Activated CD4-positive, alpha-beta T cell treated with anti-CD3 and anti-CD28 coated beads, Interleukin-2, amount 50 U/mL, for 16 hours (primary cell): Measurements from ENCODE around the gene OR51I1.

Experiments used
- DNase-seq: peaks from one replicate; pipeline ENCODE4 v3.0.0-alpha.2; 2020

The OR51I1 gene, protein sequence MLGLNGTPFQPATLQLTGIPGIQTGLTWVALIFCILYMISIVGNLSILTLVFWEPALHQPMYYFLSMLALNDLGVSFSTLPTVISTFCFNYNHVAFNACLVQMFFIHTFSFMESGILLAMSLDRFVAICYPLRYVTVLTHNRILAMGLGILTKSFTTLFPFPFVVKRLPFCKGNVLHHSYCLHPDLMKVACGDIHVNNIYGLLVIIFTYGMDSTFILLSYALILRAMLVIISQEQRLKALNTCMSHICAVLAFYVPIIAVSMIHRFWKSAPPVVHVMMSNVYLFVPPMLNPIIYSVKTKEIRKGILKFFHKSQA

DNA sequence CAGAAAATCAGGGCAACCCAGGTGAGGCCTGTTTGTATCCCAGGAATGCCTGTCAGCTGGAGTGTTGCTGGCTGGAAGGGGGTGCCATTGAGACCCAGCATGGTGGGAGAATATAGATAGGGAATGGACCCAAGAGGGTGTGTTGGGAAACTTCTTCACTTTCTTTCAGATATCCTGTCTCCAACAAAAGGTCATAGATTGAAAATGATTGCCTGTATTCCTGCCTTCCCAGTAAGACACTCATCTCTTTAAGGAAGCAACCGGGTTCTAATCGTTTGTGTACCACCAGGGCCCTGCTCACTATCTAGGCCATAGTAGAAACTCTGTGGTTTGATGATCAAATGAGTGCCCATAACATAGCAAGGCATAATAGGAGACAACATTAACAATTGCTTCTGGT is at the start of gene OR51I1:
Gene OR51I1, minus strand, starts transcription at position 101 of the 400 bp plus-strand sequence. Its CDS starts 0 bp downstream, at position 101.
- DNase-seq = no peak

DNA sequence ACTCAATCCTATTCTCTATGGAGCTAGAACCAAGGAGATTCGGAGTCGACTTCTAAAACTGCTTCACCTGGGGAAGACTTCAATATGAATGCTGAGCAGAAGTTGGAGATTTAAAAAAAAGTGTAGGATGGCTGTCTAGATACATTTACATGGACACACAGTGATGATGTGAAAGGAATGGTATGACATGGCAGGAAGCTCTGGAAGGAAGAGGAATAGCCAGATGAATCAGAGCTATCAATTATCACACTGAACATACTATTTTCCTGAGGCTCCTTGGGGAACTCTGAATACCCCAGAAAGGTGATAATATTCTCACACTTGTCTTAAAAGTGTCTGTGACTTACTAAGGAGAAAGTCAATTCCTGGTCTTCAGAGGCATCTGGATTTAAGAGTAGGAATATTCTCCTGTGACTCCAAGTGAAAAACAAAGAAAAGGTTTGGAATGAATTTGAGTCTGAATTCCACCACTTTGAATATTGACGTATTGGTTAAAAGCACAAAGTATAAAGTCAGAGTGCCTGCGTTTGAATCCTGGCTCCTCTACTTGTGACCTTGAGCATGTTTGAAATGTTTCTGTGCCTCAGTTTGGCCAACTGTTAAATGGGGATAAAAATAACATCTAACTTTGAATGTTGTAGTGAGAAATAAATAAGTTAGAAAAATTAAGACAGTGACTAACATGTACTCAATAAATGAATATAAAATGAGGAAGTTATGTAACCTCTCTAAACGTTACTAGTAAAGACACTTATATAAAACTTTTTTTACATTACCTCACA is 48.5 kb upstream of the OR51I1 start:
- DNase-seq = no peak

DNA sequence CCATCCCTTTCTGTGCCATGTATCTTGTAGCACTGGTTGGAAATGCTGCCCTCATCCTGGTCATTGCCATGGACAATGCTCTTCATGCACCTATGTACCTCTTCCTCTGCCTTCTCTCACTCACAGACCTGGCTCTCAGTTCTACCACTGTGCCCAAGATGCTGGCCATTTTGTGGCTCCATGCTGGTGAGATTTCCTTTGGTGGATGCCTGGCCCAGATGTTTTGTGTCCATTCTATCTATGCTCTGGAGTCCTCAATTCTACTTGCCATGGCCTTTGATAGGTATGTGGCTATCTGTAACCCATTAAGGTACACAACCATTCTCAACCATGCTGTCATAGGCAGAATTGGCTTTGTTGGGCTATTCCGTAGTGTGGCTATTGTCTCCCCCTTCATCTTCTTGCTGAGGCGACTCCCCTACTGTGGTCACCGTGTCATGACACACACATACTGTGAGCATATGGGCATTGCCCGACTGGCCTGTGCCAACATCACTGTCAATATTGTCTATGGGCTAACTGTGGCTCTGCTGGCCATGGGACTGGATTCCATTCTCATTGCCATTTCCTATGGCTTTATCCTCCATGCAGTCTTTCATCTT is 47.6 kb upstream of the OR51I1 start:
- no peak for DNase-seq

DNA sequence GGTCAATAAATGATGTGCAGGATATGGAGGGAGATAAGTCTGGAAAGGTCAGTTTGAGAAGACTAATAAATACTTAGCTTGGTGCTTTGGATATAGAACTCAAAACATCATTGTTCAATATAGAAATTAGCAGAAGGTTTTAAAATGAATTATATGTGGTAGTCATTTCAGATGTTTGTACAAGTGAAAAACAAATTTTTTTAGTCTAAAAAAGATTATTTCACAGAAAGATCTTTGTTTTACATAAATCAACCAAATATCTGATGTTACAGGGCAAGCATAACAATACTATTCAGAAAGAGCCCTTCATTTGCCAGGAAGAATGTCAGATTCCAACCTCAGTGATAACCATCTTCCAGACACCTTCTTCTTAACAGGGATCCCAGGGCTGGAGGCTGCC is 47.1 kb upstream of the OR51I1 start, which contains the start of gene OR52D1:
Gene OR52D1, plus strand, starts transcription at position 301 of the 400 bp plus-strand sequence. Its CDS starts 22 bp downstream, at position 323.
- DNase-seq = no peak

DNA sequence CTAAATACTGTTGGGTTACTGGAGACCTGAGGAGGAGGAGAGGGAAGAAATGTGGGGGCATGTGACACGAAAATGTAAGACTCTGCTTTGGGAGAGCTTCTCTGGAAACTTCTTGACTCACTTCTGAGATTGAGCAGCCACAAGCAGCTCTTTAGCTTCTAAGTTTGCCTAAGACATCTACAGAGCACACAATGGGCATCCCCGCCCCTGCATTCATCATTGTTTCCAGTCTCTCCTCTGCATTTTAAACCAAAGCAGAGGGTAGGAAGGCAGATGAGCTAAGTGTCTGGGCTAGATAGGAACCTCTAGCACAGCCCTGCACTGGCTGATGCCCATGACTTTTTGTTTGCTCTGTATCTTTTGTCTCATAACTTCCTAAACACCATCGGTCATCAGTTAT is 45.1 kb upstream of the OR51I1 start:
- no peak for DNase-seq

DNA sequence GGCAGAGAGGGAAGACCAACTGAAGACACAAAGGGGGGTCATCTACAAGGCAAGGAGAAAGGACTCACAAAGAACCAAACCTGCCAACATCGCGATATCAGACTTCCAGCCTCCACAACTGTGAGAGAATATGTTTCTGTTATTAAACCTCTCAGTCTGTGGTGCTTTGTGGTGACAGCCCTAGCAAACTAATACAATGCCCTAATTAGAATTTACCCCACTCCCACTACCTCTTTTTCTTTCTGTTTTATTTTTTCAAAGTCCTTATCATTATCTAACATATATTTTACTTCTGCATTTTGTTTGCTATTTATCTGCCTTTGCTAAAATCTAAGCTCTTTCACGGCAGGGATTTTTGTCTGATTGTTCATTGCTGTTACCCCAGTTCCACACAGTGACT is 44.7 kb upstream of the OR51I1 start:
- no peak for DNase-seq

DNA sequence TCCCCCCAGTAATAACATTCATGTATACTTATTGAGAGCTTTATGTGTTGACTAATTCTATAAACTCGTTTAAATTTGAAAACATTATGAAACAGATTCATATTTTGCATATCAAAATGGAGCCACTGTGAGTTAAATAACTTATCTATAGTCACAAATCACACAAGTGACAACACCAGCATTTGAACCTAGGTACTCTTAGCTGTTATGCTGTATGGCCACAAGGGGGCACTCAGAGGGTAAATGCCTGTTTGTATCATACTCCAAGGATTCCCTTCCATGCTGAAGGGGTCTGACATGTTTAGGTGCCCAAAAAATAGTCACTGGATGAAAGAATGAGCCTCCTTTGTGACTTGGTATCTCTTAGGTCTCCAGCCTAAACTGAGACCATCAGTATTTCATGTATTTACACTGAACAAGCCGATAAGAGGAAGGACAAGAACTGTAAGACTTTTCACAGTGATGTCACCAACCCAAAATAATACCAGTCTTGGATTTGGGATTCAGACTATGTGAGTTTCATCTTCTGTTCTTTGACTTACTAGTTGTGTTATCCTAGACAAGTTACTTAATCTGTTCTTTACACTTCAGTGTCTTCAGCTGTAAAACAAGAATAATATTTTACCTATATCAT is 35.0 kb upstream of the OR51I1 start:
- peak; percentile 38 for DNase-seq

DNA sequence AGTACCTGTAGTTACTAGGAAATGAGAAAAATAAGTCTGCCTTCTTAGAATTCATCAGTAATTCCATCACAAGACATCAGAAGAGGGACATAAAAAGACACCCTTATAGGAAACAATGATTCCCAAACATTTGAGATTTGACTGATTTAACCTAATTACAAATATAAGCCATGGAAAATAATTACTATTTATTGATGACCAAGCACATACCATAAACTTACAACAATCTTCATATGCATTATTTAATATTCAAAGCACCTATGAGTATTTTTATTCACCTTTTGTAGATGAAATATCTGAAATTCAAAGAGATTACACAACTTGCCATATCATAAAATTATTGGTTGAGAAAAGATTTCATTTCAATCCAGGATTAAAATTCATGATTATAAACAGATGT is 32.6 kb upstream of the OR51I1 start:
- DNase-seq = no peak

DNA sequence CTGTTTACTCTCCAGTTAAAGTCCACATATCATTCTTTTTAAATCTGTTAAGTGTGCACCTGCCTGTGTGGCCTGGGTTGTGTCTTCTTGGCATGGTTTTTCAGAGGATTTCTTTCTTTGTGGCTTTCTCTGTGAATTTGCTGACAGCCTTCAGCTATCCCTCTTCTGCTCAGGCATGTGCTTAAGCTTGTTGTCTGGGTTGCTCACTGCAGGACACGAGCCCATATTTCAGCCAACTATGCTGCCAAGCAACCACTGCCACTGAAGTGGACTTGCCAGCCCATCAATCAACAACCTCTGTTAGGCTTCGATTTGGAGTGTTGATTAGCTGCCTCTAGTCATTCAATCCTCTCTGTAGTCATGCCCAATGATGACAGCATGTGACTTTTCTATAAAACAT is 26.2 kb upstream of the OR51I1 start:
- DNase-seq = no peak

DNA sequence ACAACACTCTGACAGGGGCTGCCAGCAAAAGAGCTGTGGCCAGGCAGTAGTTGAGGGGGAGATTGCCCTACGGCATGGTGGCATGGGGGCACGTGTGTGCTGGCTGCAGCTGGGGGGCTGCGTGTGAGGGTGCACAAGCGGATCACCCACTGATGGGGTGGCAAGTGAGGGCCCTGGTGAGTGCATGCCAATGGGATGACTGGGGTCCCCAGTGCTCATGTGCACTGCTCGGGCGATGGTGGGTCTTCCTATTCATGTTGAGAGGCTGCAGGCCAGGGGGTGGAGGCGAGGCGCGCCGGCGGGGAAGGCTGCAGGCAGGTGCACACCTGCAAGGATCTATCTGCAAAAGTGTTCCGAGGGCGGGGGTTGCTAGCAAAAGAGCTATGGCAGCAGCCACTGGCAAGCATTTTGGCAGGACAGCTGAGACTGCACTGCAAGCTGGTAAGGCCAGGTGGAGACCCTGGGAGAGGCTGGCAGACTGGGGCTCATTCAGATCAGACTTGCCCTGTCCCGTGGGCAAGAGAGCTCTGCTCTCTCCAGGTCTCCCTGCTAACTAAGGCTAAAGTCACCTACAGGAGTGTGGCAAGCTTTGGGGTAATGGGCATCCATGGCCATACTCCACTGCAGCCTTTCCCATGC is 19.8 kb upstream of the OR51I1 start:
- no peak for DNase-seq

DNA sequence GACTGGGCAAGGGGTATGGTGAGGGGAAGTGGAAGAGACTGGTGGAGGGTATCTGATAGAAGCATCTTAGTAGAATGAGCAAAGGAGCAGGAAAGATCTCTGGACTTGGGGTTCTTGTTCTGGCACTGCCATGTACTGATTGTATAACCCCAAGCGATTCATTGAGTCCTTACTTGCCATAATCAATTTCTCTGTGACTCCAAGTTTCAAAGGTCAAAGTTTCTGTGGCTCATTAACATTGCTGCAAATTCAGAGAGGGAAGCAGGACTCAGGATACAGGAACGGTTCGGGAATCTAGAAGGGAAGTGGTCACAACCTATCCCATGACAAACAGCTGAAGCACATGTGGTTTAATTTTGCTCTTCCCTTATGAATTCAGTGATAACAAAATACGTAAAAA is 8.1 kb upstream of the OR51I1 start:
- no peak for DNase-seq

DNA sequence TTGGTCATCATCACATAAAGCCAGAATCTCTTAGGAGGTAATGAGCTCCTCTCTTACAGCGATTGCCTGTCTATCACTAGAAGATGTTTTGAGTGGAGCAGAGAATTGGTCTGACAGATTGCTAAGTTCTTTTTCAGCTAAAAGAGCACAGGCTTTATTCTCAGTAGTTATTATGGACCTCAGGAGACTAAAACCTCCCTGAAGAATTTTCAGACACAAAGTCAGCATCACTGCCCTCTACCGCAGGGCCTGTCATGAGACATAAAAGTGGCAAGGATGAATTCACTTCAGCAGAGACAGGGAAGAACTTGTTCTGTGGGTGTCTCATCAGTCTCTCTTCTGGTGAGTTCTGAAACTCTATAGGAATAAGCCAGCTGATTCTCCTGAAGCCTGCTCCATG is 7.7 kb upstream of the OR51I1 start, which contains the start of gene OR51I2:
Gene OR51I2, plus strand, starts transcription at position 301 of the 400 bp plus-strand sequence. CDS start 4,166 bp downstream, outside the sequence.
- DNase-seq = no peak

DNA sequence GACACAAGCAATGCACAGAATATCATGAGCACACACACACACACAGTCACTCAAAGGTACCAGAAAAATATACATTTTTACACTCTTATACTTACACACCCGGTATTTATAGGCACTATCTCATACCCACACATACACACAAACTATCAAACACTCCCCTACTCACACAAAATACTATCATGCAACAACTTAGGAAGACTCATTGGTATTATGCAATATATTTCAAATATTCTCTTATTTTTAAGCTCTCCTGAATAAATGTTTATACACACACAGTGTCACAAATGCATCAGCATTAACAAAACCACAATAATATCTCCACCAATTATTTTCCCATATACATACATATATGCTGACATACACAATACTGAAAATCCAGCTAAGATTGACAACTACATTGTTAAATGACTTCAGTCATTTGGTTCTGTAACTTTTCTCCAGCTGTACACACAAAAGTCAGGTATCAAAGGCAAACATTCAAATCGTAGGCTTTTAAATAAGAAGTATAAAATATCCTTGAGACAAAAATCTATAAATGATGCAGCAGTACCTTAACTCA is 2.6 kb upstream of the OR51I1 start:
- DNase-seq = no peak

DNA sequence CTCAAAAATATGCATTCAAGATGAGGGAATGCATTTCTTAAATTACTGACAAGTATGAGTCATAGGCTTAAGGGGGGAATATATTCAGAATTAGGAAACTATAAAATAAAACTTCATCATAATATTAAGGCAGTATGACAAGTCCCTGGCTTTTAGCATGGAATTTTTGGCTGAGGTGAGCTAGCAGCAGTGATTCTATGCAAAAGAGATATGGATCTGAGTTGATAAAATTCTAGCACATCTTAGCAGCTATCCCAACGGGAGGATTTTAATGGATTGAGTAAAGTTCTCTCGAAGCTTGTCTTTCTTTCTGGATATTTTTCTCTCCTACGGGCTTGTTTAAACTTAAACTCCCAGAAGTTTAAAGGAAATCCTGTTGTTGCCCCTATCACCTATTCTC is 18.2 kb downstream of the OR51I1 start:
- no peak for DNase-seq

DNA sequence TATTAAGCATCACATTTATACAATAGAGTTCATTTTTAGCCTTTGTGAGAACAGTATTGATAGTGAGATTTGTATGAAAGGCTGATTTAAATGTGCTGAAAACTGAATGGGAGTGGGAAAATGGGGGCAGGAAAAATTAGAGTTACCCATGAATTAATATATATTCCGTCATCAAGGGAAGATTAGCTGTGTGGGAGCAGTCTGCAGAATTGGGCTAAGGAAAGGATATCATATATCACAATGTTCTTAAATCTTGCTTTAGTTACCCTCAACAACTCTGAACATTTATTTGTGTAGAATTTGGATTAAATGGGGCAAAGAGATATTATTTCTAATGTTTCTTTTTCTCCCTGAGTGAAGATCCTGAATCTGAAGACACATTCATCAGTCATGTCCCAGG is 19.5 kb downstream of the OR51I1 start, which contains the start of gene OR51Q1:
Gene OR51Q1, plus strand, starts transcription at position 301 of the 400 bp plus-strand sequence. Its CDS starts 90 bp downstream, at position 391.
- no peak for DNase-seq

DNA sequence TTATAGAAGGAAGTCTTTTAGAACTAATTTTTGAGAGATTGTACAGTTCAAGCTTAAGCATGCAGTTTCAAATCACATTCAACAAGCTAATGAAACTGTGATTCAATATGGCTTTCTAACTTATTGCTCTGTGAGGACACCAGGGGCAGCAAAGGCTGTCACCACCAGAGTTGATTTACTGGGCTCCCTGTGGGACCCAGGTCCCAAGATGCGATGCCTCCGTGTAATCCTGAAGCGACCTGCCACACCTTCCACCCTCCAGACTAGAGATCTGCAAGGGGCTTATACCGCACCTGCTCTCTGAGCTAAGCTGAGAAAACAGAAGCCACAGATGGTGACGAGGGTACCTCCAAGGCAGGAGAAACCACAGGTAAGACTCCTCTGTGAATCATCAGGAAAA is 20.3 kb downstream of the OR51I1 start:
- DNase-seq = no peak

DNA sequence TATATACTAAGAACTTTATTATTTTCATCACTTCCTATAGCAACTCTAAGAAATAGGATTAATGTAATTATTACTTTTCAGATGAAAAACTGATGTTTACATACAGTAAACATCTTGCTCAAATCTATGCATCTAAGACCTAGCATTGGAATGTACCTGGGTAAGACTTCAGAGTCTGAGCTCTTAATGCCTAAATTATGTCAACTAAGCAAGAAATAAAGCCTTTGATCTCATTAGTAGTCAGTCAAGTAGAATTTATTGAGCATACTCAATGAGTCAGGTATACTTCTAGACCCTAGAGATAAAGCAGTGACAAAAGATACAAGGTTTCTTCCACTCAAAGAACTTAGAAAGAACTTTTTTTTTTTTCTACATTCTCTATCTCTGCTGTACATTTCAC is 36.1 kb downstream of the OR51I1 start:
- DNase-seq = no peak

DNA sequence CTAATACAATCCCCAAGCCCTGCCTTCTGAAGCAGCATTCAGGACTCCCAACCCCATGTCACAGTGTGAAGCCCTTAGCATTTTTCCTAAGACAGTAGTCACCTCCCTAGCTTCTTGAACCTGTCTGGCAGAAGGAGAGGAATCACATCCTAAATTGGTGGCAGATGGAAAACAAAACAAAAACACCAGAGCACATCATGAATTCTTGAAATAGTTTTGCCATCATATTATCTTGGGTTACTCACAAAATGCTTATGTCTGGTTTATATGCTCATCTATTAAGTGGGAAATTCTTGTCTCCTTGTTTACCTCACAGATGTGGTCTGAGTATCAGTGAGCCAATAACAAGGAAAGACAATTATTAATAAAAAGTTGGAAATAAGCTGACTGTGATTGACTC is 42.4 kb downstream of the OR51I1 start:
- no peak for DNase-seq

DNA sequence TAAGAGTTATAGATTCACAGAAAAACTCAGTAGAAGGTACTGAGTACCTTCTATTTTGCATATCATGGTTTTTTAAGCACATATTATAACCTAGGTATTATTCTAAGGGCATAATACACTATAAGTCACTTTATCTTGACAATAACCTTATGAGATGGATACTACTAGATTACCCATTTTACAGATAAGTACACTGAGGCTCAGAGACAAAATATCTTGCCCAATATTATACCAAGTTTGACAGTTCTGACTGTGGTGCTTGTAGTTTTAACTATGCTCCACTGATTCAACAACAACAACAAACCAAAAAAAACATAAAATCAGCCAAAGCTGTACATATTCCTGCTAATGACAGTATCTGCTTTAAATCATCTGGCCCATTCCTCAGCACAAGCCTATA is 47.2 kb downstream of the OR51I1 start:
- DNase-seq = no peak
